GM12891 (cell line): ENCODE data around the gene DOCK2.

ENCODE experiments used
- POLR2A ChIP-seq: IDR thresholded peaks from 2 replicates; pipeline ENCODE4 v1.6.1; 2011; ENCODE audit warnings: low read depth, low read length, control low read depth
- POLR2AphosphoS5 ChIP-seq: IDR thresholded peaks from 2 replicates; pipeline ENCODE4 v1.6.1; 2011; ENCODE audit warnings: low read depth, low read length, control low read depth
- POU2F2 ChIP-seq: IDR thresholded peaks from 2 replicates; pipeline ENCODE4 v1.6.1; 2011; ENCODE audit warnings: low read depth, mild to moderate bottlenecking, control low read depth, low read length, moderate library complexity
- SPI1 ChIP-seq: IDR thresholded peaks from 2 replicates; pipeline ENCODE4 v1.6.1; 2011; ENCODE audit warnings: low read depth, low read length, control low read depth
- TAF1 ChIP-seq: IDR thresholded peaks from 2 replicates; pipeline ENCODE4 v1.6.1; 2011; ENCODE audit warnings: low read depth, low read length, control low read depth

- TF ChIP-seq POLR2AphosphoS5 (no peak), POLR2A (no peak), TAF1 (no peak), SPI1 (no peak), POU2F2 (no peak)
Observed at GRCh38 chr5:169695025-169695625, 58.0 kb downstream of the DOCK2 start.
